GM12864 (cell line): ENCODE results near the gene CEP41.

Experiments used
- DNase-seq: peaks from one replicate; pipeline ENCODE4 v3.0.0-alpha.2; 2011; ENCODE audit warnings: low read depth
- H3K4me3 ChIP-seq: 2 replicates; pipeline ENCODE4 v1.5.1; 2011; ENCODE audit warnings: mild to moderate bottlenecking, low read depth, low read length, control low read depth
- TF ChIP-seq, protein P1 (sequence below): IDR thresholded peaks from 2 replicates; pipeline ENCODE4 v1.5.1; 2011; ENCODE audit warnings: low read depth, mild to moderate bottlenecking, moderate library complexity, low read length, control low read depth, inconsistent platforms; ENCODE audit errors: missing control alignments

Gene CEP41

DNA sequence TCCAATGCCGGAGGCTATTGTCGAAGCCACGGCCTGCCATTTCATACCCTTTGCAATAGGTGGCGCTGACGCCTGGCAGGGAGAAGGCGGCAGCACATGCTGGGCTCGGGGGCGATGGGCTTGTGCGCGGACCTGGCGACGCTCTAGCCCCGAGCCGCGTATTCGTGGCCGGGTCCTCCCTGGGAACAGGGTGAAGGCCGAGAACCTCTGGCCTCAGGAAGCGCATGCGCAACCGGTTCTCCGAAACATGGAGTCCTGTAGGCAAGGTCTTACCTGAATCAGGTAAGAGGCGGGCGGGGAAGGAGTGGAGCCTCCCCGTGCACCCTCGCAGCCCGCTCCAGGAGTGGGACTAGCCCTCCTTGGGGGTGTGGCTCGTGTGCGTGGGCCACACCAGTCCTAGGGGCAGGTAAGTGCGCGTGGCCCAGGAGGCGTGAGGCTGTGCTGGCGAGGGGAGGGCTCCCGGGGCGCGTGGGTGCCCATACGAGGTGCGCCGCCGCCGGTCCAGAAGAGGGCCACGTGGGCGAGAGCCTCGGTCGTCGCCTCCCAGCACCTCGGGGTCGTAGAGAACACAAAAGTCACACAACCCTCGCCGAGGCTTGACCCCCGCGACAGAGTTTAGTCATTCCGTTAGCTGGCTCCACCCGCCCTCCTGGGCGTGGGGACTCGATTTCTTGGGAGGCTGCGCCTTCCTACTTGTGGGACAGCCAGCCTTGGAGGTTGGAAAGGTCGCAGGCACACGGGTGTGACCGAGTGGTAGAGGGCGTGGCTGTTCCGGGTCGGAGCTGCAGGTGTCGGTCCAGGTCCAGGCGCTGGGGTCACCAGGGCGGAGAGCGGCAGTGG lies 45.5 kb upstream of the CEP41 start:
- DNase-seq = peak; percentile 33
- H3K4me3 ChIP-seq = peak overlapping the region; percentile 54

DNA sequence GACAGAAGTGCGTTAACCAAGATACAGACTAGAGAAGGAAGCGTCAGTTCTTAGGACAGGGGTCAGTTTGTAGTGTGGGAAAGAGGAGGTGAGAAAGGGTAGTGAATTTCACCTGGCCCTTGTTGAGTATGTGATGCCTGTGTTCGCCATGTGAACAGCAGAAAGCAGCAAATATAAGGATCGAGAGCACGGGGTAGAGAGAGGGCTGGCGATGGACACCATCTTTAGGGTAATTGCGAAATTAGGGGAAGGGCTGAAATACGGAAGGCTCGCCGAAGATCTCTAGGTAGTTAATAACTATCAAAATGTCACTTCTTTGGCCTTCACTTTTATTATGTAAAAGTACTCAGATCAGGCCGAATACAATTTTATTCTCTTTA lies 44.9 kb upstream of the CEP41 start:
- TF ChIP-seq, protein P1, sequence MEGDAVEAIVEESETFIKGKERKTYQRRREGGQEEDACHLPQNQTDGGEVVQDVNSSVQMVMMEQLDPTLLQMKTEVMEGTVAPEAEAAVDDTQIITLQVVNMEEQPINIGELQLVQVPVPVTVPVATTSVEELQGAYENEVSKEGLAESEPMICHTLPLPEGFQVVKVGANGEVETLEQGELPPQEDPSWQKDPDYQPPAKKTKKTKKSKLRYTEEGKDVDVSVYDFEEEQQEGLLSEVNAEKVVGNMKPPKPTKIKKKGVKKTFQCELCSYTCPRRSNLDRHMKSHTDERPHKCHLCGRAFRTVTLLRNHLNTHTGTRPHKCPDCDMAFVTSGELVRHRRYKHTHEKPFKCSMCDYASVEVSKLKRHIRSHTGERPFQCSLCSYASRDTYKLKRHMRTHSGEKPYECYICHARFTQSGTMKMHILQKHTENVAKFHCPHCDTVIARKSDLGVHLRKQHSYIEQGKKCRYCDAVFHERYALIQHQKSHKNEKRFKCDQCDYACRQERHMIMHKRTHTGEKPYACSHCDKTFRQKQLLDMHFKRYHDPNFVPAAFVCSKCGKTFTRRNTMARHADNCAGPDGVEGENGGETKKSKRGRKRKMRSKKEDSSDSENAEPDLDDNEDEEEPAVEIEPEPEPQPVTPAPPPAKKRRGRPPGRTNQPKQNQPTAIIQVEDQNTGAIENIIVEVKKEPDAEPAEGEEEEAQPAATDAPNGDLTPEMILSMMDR = no peak
- peak overlapping the region; percentile 54; the same call in 1 of the 2 replicates for H3K4me3 ChIP-seq
- DNase-seq = no peak

More for the DNA sequence above, 45.5 kb upstream of the CEP41 start:
- TF ChIP-seq, protein P1 = peak; percentile 84

DNA sequence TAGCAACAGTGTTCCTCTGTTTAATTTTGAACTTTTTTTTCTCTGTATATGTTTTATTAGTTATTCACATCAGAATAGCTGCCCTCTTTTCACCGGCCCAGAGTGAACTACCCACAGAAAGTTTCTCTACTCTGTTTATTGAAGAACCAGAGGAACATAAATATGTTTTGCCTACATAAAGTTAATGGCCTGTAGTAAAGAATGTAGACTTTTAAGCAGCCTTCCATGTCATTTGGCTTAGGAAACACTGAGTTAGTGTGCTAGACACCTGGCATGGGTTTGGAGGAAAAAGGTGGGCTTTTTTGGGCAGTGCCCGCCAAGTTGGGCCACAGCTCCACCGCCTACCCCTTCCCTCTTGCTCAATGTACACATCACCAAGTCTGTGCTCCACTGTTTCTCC lies 42.2 kb upstream of the CEP41 start:
- TF ChIP-seq, protein P1 = no peak
- no peak overlapping the region for H3K4me3 ChIP-seq
- no peak for DNase-seq

DNA sequence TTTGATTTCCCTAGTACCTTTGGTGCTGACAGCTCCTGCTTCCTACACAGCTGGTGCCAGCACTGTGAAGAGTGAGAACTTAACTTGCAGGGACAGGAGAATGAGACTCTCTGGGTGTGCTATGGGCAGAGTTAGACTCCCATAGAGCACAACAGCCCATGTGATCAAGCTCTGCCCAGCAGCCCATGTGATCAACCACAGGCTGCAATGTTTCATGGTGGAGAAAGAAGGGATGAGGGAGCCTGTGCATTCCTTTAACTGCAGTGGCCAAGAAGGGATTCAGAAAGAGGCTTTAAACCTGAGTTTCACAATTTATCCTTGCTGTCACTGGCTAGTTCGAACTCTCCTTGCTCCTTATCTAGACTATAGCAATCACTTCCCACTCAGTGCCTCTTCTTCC lies 41.1 kb upstream of the CEP41 start:
- H3K4me3 ChIP-seq = no peak overlapping the region
- DNase-seq = no peak
- TF ChIP-seq, protein P1 = no peak

DNA sequence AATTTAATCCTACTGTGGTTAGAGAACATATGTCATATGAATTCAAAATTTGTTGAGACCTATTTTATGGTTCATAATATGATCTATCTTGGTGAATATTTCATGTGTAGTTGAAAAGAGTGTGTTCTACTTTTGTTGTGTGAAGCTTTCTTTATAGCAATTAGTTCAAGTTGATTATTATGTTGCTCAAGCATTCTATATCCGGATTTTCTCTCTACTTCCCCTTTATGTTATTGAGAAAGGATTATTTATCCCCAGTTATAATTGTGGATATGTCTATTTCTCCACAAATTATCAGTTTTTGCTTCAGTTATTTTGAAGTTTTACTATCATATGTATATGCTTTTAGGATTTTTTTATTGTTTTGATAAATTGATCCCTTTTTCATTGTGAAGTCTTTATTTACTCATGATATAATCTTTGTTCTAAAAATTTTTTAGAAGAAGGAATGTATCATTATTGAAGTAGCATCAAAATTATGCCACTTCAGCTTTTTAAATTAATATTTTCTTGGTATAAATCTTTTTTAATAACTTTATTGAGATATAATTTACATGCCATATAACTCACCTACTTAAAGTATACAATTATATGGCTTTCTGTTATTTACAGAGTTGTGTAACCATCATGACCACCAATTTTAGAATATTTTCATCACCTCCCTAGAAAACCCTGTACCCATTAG lies 39.0 kb upstream of the CEP41 start:
- TF ChIP-seq, protein P1 = no peak
- no peak for DNase-seq
- no peak overlapping the region for H3K4me3 ChIP-seq

DNA sequence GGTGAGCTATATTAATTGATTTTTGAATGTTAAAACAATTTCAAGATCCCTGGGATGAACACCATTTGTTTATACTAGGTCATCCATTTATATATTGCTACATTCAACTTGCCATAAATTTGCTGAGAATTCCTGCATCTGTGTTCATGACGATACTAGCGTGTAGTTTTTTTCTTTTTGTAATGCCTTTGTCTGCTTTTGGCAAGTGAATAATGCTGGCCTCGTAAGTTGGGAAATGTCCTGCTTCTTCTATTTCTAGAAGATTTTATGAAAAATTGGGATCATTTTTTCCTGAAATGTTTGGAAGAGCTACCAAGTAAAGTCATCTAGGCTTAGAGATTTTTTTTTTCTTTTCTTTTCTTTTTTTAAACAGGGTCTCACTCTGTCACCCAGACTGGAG lies 38.2 kb upstream of the CEP41 start:
- DNase-seq = no peak
- TF ChIP-seq, protein P1 = no peak
- H3K4me3 ChIP-seq = no peak overlapping the region
